K562 (cell line): ENCODE measurements around the gene GADD45GIP1. TPM values are rescaled to one million over a fixed set of nuclear protein-coding genes. Genes with fewer than 3 reads are reported as not detected.

Experiments
- BRF2 ChIP-seq: IDR thresholded peaks from 3 replicates; pipeline ENCODE4 v1.6.1; 2011; ENCODE audit warnings: borderline replicate concordance, mild to moderate bottlenecking; ENCODE audit not compliant: insufficient read length, insufficient read depth
- CHD1 ChIP-seq: fragments of 200-600 bp; sonication (generic); IDR thresholded peaks from one replicate; pipeline ENCODE4 v1.6.1; 2012; ENCODE audit warnings: mild to moderate bottlenecking, moderate library complexity, low read length, inconsistent platforms
- CTCF ChIP-seq, 3 experiments: IDR thresholded peaks in 2 of 3; conservative IDR thresholded peaks in 1 of 3; 2 replicates each; pipeline ENCODE4 v1.5.1; 2011 to 2012; ENCODE audit warnings: low read length in 3 of 3, mild to moderate bottlenecking in 3 of 3, control low read depth in 2 of 3, improper control_type of control experiment in 1 of 3, inconsistent platforms in 1 of 3, low read depth in 1 of 3, mixed read lengths in 1 of 3, moderate library complexity in 1 of 3; ENCODE audit not compliant: insufficient read depth in 2 of 3
- CXXC5 ChIP-seq: fragments of 250-450 bp; sonication (Bioruptor Pico); IDR thresholded peaks from 2 replicates; pipeline ENCODE4 v1.8.0; 2022; ENCODE audit warnings: inconsistent platforms, mild to moderate bottlenecking, moderate library complexity
- EP300 ChIP-seq: IDR thresholded peaks from 2 replicates; pipeline ENCODE4 v1.6.1; 2012; ENCODE audit warnings: low read length, improper control_type of control experiment
- FOXA3 ChIP-seq, 2 experiments: fragments of 450-650 bp in 1 of 2; sonication (generic) in 1 of 2; formaldehyde crosslinking; IDR thresholded peaks in 1 of 2; conservative IDR thresholded peaks in 1 of 2; 2 replicates each; pipeline versions ENCODE4 v1.4.0 to v1.8.0; 2020 to 2022; ENCODE audit warnings: mild to moderate bottlenecking in 2 of 2, missing genetic modification reagents in 1 of 2
- KLF13 ChIP-seq: fragments of 450-650 bp; IDR thresholded peaks from 2 replicates; pipeline ENCODE4 v1.6.1; 2016; ENCODE audit warnings: missing genetic modification characterization, low read depth, mild to moderate bottlenecking, missing compliant biosample characterization, moderate library complexity, borderline replicate concordance
- PTTG1 ChIP-seq: fragments of 450-650 bp; IDR thresholded peaks from 2 replicates; pipeline ENCODE4 v1.6.1; 2016; ENCODE audit warnings: low read depth, mild to moderate bottlenecking, missing genetic modification characterization, missing compliant biosample characterization
- PYGO2 ChIP-seq: fragments of 450-650 bp; IDR thresholded peaks from 2 replicates; pipeline ENCODE4 v1.6.1; 2016; ENCODE audit warnings: mild to moderate bottlenecking, missing genetic modification characterization, moderate library complexity, missing compliant biosample characterization
- RBM22 ChIP-seq: fragments of 200-400 bp; formaldehyde crosslinking; IDR thresholded peaks from 2 replicates; pipeline ENCODE4 v1.6.1; 2018; ENCODE audit warnings: low read length, low read depth; ENCODE audit not compliant: poor library complexity, severe bottlenecking
- RNF219 ChIP-seq: fragments of 250-450 bp; sonication (Bioruptor Pico); IDR thresholded peaks from 2 replicates; pipeline ENCODE4 v1.5.0; 2022; ENCODE audit warnings: mild to moderate bottlenecking
- SAFB ChIP-seq: fragments of 200-400 bp; formaldehyde crosslinking; IDR thresholded peaks from 2 replicates; pipeline ENCODE4 v1.6.1; 2017; ENCODE audit warnings: low read depth, low read length, borderline replicate concordance
- SIX5 ChIP-seq, 2 experiments: IDR thresholded peaks; 2 replicates each; pipeline ENCODE4 v1.6.1; 2011; ENCODE audit warnings: low read length in 2 of 2, borderline replicate concordance in 1 of 2, low read depth in 1 of 2, mild to moderate bottlenecking in 1 of 2, moderate library complexity in 1 of 2; ENCODE audit not compliant: insufficient read depth in 1 of 2
- SREBF1 ChIP-seq: fragments of 150-350 bp; IDR thresholded peaks from 2 replicates; pipeline ENCODE4 v1.6.1; 2014; ENCODE audit warnings: antibody characterized with exemption, low read depth, low read length, borderline replicate concordance
- TAF9B ChIP-seq: fragments of 450-650 bp; IDR thresholded peaks from 2 replicates; pipeline ENCODE4 v1.6.1; 2018; ENCODE audit warnings: mild to moderate bottlenecking; ENCODE audit not compliant: partially characterized antibody
- TCF15 ChIP-seq: fragments of 250-450 bp; sonication (Bioruptor Pico); IDR thresholded peaks from 2 replicates; pipeline ENCODE4 v1.8.0; 2022; ENCODE audit warnings: moderate library complexity, mild to moderate bottlenecking, inconsistent platforms
- ZFX ChIP-seq: sonication (generic); formaldehyde crosslinking; IDR thresholded peaks from 2 replicates; pipeline ENCODE4 v1.8.0; 2022; ENCODE audit warnings: mild to moderate bottlenecking, missing genetic modification reagents, moderate library complexity
- ZNF140 ChIP-seq: fragments of 250-450 bp; sonication (Bioruptor Pico); IDR thresholded peaks from 2 replicates; pipeline ENCODE4 v1.8.0; 2021; ENCODE audit warnings: moderate library complexity, mild to moderate bottlenecking, inconsistent platforms
- ZNF740 ChIP-seq, 3 experiments: fragments of 200-800 bp in 1 of 3; sonication (Bioruptor generic) in 1 of 3; sonication (generic) in 1 of 3; formaldehyde crosslinking in 1 of 3; IDR thresholded peaks; 2 replicates each; pipeline versions ENCODE4 v1.6.1 to v1.8.0; 2016 to 2022; ENCODE audit warnings: mild to moderate bottlenecking in 2 of 3, missing compliant biosample characterization in 2 of 3, missing genetic modification characterization in 2 of 3, missing genetic modification reagents in 1 of 3
- polyA plus RNA-seq, 8 experiments: library from polyadenylated mRNA; depleted of rRNA in 4 of 8; stranded (reverse) in 5 of 8; unstranded in 3 of 8; fragments of >200 nt; fragmentation: Nextera tagmentation in 2 of 8; fragmentation: Illumina TruSeq in 1 of 8; extraction: Ambion mirVana in 2 of 8; extraction: Trizol in 1 of 8; gene quantifications; 2 replicates each; pipeline versions ENCODE4 v1.2.1 to v1.2.3, GENCODE V29; 2011 to 2014; ENCODE audit warnings: inconsistent platforms in 1 of 8, missing spikeins in 1 of 8
- total RNA-seq, 7 experiments: library from RNA; depleted of rRNA in 6 of 7; stranded (reverse); fragments of >200 nt in 6 of 7; fragmentation: Illumina TruSeq in 2 of 7; extraction: Trizol in 2 of 7; gene quantifications; 2 replicates each; pipeline versions ENCODE4 v1.2.1 to v1.2.3, GENCODE V29; 2011 to 2021; ENCODE audit warnings: low replicate concordance in 1 of 7

GADD45GIP1 gene
- total and polyA plus RNA-seq, 9 of the 15 experiments (the other 6 are each of a cell fraction or from before 2014, with no cell fraction given) = 5.1 to 161 (median 29.2) TPM

- TF ChIP-seq RBM22 = no peak
- no peak; the same call in 1 of the 2 replicates for TF ChIP-seq ZNF740 (CRISPR knock-in tag; IDR thresholded peaks at IDR 0.05)
- TF ChIP-seq ZNF740 (tag; IDR thresholded peaks at IDR 0.05) = 0 out of 4 replicates have a peak, but pooled peaks of 1 of the 2 experiments have one; percentile 31
- no peak for TF ChIP-seq PTTG1 (tag)
- TF ChIP-seq CXXC5 (CRISPR knock-in tag) = peak; percentile 16; the same call in 1 of the 2 replicates
- no peak for TF ChIP-seq BRF2
- no peak for TF ChIP-seq SREBF1
- TF ChIP-seq CTCF (IDR thresholded peaks at IDR 0.05 in 2 of 3, conservative IDR thresholded peaks at IDR 0.05 in 1 of 3; ENCODE audit: insufficient read depth in 2 of 3, low read depth in 1 of 3, low read length in 3 of 3) = peak; percentile 40 to 55 (median 45); a peak in 4 of 6 replicates
- TF ChIP-seq TAF9B = no peak
- no peak for TF ChIP-seq FOXA3 (CRISPR knock-in tag; conservative IDR thresholded peaks at IDR 0.05 in 1 of 2, IDR thresholded peaks at IDR 0.05 in 1 of 2)
- 0 out of 2 replicates have a peak, but pooled peaks have one; percentile 45 for TF ChIP-seq SAFB
- TF ChIP-seq SIX5 (IDR thresholded peaks at IDR 0.05; ENCODE audit: borderline replicate concordance in 1 of 2, insufficient read depth in 1 of 2, low read depth in 1 of 2, low read length in 2 of 2) = no peak
- no peak for TF ChIP-seq RNF219 (CRISPR knock-in tag)
- TF ChIP-seq CHD1 = peak; percentile 47
- 0 out of 2 replicates have a peak, but pooled peaks have one; percentile 34 for TF ChIP-seq ZFX (CRISPR knock-in tag)
- TF ChIP-seq ZNF140 (CRISPR knock-in tag) = no peak
- TF ChIP-seq PYGO2 (tag) = no peak
- TF ChIP-seq EP300 = no peak
- no peak for TF ChIP-seq KLF13 (tag)
- no peak for TF ChIP-seq TCF15 (CRISPR knock-in tag)
These were observed 39.5 kb upstream of the GADD45GIP1 start (continued) for GRCh38 chr19:12996406-12997094.
